Epithelial cell of esophagus (primary cell): ENCODE measurements around the gene MAP1LC3B2.

Experiments used
- DNase-seq: peaks from one replicate; pipeline ENCODE4 v3.0.0; 2010; ENCODE audit warnings: low read depth
- H3K4me3 ChIP-seq: 2 replicates; pipeline ENCODE4 v1.5.1; 2011; ENCODE audit warnings: mild to moderate bottlenecking, low read length, control low read depth
- CTCF ChIP-seq: IDR thresholded peaks from 2 replicates; pipeline ENCODE4 v1.5.1; 2011; ENCODE audit warnings: low read depth, mild to moderate bottlenecking, low read length, control low read depth, inconsistent platforms; ENCODE audit not compliant: insufficient read depth; ENCODE audit errors: missing control alignments

The MAP1LC3B2 gene

GRCh38 chr12:116620124-116620491 lies 60.9 kb downstream of the MAP1LC3B2 start:
- no peak overlapping the region for H3K4me3 ChIP-seq
- no peak for DNase-seq
- no peak for TF ChIP-seq CTCF

- DNase-seq, result no peak
- no peak for TF ChIP-seq CTCF
- no peak overlapping the region for H3K4me3 ChIP-seq
These were observed 61.5 kb downstream of the MAP1LC3B2 start for GRCh38 chr12:116620492-116621191.

GRCh38 chr12:116621194-116621593 lies 62.0 kb downstream of the MAP1LC3B2 start:
- DNase-seq, result no peak
- no peak for TF ChIP-seq CTCF
- no peak overlapping the region for H3K4me3 ChIP-seq

GRCh38 chr12:116624516-116624915 lies 65.3 kb downstream of the MAP1LC3B2 start:
- no peak for DNase-seq
- TF ChIP-seq CTCF, result no peak
- H3K4me3 ChIP-seq, result no peak overlapping the region

GRCh38 chr12:116626153-116626552 lies 67.0 kb downstream of the MAP1LC3B2 start:
- TF ChIP-seq CTCF, result no peak
- DNase-seq, result no peak

More at GRCh38 chr12:116626153-116626552, 67.0 kb downstream of the MAP1LC3B2 start:
- H3K4me3 ChIP-seq, result no peak overlapping the region
